GM03348 (cell line): ENCODE results near the gene IGF2BP3.
"Not testable (repeated sequence)": the region's sequence is repeated elsewhere in the genome, so short reads cannot be mapped to it uniquely, and the experiment has no call there.

Source experiments
- DNase-seq: peaks from one replicate; pipeline ENCODE4 v3.0.0; 2012; ENCODE audit warnings: low spot score

The IGF2BP3 gene

DNA sequence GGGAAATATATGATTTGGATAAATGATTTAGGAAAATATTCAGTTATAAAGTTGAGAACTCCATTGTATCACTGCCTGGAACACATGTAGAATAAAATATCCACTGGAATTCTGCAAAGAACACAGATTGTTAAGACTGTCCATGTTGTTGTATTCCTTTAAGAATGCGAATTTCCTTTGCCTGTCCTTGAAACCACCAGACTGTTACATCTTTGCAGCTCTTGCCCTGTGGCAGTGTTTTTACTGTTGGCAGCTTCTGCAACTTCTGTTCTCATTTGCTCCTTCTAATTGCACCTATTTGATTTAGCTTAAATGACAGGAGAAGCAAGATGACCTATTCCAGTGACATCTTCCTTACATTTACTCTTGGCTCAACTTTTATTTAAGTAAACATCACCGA lies 131.4 kb downstream of the IGF2BP3 start:
- no peak for DNase-seq

DNA sequence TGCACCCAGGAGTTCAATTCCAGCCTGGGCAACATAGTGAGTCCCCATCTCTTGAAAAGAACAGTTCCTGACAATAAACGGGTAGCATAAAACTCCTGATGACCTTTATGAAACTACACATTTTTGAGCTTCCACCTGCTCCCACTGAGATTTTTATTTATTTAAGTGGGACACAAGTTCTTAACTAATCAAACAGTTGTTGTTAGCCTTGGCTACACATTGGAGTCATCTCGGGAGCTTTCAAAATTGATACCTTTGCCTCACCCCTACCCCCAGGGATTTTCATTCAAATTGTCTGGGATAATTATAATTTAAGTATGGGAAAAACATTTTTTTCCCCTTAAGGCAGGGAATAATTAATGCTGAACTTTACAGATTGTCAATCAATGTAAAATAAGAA lies 131.9 kb downstream of the IGF2BP3 start:
- DNase-seq: no peak

DNA sequence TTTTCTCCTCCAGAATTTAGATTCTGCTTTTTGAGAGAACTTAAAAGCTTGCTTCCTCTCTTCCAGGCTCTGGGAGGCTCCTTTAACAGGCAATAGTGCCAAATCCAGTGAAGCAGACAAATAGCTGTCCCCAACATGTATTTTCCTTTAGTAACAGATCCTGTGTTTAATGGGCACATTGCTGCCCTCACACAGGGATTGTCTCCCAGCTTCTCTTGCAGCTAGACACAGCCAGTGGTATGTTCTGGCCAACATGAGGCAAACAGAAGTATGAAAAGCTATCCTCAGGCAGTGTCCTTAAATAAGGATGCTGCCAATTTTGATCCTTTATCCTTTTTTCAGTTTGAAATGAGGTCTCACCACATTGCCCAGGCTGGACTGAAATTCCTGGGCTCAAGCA lies 132.9 kb downstream of the IGF2BP3 start:
- DNase-seq: no peak

DNA sequence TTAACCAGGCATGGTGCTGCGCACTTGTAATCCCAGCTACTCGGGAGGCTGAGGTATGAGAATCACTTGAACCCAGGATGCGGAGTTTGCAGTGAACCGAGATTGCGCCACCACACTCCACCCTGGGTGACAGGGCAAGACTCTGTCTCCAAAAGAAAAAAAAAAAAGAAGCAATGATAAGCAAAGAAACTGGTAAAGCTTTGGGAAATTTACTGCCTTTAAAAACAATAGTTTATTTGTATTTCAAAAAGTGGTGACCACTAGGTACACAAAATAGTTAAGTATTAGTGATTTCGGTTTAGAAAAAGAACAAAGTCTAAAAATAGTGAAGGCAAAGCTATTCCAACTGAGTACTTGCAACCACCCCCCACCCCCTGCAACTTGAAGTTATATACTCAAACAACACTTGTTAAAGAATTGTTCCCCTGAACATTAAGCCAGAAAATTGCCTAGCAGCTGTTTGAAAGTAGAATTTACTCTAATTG lies 133.4 kb downstream of the IGF2BP3 start:
- DNase-seq: no peak

DNA sequence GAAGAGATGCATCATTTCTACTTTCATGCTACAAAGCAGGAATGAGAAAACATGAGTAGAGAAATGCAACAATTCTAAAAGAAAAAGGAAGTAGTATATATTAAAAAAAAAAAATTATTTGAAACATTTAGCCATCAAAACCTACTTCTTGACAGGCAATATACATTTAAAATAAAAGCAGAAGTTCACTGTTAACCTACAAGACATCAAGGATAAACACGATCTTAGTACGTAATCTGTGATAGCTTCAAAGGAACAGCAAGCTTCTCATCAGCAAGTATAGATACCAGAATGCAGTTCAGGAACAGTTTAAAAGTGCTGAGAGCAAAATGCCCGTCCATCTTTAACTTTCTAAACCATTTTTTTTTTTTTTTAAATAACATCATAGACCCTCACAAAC lies 134.2 kb downstream of the IGF2BP3 start:
- no peak for DNase-seq

DNA sequence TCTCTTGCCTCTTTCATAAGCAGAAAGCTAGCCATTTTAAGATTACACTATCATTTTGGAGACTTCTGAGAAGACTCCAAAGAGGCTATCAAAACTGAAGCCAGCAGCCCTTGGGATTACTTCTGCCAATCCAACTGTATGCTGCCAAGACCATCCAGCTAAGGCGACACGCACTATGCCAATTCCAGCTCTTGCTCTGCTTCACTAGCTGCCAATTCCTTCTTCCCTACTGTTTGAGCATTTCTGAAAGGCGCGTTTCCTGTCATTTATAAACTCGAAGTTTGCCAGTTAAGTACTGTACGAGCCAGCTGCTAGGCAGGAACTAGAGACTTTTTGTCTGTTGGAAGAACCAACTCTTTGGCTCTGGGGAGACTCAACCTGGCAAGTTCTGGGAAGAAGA lies 134.7 kb downstream of the IGF2BP3 start:
- no peak for DNase-seq

DNA sequence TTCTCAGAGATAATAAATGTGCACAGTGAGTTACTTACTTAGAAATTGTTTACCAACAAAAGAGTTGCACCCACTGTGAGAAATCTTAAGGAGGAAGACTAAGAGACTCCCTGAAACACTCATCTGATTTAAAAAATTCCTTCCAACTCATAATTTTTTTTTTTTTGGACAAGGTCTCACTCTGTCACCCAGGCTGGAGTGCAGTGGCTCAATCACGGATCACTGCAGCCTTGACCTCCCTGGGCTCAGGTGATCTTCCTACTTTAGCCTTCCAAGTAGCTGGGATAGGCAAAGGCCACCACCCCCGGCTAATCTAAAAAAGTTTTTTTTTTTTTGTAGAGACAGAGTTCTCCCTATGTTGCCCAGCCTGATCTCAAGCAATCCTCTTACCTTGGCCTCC lies 135.2 kb downstream of the IGF2BP3 start:
- no peak for DNase-seq

DNA sequence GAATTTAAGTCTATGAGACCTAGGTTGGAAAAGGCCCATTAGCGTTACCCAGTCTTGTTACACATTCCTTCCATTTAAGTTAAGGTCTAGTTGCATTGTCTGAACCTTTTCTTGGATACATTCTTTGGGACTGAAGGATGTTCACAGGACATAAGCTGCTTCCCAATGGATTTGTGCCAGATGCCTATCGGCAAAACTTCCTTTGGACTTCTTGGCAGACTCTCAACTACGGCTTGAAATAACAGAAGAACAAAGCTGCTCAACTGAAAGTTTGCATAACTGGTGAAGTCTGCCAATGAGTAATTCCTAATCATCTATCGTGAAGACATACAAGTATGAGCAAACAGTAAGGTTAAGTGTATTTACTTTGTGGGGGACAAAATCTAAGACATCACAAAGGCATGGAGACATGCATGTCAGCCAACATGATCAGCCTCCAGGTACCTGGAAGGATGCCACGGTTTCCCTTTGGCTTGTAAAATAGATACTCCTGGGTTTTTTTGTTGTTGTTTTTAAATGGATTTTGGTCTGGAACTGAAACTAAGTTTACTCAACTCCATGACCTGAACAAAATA lies 135.7 kb downstream of the IGF2BP3 start:
- peak; percentile 69 for DNase-seq

DNA sequence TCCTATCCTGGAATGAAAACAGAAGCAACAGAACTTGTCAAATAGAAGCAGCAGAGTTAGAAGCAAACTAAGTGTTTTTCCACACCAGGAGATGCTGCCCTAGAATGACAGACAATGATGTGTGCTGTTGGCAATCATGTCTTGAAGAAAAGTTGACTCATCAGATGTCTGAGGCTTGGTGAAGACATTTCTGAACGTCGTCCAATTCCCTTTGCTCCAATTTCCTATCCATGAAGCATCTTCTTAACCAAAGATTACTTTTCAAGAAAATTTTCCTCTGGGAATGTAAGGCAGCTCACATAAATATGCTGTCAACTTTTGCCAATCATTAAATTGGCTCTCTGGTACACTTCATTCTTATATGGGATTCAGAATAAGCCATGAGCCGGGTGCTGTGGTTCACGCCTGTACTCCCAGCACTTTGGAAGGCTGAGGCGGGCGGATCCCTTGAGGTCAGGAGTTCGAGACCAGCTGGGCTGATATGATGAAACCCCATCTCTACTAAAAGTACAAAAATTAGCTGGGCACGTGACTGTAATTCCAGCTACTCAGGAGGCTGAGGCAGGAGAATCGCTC lies 136.5 kb downstream of the IGF2BP3 start:
- peak; percentile 79 for DNase-seq

DNA sequence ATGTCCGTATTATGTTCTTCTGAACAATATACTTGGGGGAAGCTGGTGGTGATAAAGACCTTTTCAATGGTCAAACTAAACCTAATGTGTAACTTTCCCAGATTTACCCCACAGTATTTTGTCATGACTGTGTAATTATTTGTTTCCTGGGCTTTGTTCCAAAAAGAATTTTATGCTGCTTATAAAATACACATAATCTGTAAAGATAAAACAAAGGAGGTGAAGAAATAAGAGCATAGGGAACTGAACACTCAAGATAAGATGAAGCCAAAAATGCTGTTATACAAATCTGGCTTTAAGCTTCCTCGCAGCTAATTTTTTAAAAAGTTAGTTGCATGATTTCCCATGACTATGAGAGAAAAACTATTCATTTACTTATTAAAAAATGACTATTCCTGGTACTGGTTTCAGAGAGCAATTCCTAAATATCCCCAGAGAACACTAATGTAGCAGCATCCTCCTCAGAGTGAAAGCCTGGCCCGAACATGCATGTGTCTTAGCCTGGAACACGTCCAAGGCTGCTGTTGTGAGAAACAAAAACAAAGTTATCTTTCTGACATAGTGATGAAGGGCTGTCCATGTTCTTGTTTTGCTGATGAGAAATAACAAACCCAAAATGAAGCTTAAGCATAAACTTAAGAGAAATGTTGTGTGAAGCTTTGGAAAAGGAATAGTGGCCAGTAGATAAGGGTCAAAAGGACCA lies 137.2 kb downstream of the IGF2BP3 start:
- peak; percentile 13 for DNase-seq

DNA sequence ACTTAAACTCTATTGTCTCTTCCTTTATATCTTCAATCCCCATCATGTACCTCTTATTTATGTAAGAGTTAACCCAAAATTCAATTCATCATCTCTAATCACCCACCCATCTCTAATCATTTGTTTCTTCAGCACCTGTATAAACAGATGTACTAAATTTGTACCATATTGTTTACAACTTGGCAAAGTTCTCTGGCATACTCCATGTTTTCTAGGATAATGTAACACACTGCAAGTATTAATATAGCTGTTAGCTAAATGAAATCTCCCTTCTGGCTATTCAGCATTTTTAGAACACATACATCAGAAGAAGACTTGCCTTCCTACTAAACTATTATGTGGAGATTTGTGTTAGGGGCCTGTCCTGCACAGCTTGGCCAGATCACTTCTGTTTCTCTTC lies 138.1 kb downstream of the IGF2BP3 start:
- DNase-seq: no peak

DNA sequence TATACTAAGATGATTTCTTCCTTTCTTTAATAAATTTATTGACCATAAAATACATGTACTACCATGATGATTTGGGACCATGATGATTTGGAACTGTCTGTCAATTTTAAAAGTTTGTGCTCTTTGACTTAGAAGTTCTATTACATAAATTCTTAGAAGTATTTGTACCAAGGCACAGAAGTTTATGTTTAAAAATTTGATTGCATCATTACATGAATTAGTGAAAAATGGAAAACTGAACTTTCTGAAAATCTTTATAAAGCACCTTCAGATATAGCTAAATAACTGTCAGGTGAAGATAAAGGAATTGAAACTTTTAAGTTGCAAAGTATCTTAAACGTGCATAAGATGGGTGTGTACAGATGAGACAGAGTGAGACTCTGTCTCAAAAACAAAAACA lies 139.2 kb downstream of the IGF2BP3 start:
- DNase-seq: no peak

DNA sequence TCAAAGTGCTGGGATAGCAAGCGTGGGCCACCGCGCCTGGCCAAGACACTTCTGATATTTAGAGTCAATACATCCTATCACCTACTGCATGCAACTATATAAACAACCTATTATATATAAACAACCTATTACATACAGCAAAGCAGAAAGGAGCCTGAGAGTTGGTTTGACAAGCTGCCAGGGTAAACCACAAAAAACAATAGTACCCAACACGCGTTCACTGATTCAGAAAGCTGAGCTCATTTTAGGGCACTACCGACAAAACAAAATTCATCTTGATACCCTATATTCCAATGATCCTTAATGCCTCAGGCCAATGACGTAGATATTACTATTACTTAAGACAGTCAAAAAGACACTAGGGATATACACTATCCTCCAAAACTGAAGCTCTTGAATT lies 154.9 kb downstream of the IGF2BP3 start:
- no peak for DNase-seq

DNA sequence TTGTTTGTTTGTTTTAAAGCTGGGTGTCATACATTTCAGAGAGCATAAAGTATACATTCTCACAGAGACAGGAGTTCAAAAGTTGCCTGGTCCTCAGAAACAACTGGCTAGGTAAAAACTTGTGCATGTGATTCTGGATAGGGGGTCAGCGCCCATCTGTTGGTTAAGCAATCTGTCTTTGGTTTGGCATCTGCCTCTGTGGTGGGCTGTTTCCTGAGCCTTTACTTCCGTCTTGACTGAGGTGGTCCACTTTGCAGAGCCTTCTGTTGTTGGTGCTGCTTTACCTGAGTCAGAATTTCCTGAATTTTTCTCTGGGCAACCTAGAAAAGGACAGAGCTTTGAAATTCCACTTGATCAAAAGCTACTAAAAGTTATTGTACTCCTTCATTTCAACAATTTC lies 158.2 kb downstream of the IGF2BP3 start:
- DNase-seq: not testable (repeated sequence)

DNA sequence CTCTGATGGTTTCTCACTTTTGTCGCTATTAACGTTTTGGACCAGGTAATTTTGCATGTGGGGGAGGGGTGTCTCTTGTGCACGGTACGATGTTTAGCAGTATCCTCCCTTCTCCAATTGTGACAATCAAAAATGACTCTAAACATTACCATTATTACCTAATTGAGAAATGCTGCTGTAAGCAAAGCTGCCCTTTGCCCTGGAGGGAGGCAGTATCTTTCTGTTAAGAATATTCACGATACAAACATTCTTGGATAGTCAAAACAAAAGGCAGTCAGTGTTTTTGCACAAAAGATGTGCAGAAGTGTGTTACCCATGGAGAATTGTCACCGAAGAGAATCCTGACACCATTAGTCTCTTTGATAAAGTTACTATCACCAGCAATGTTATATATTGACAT lies 161.5 kb downstream of the IGF2BP3 start:
- DNase-seq: no peak

DNA sequence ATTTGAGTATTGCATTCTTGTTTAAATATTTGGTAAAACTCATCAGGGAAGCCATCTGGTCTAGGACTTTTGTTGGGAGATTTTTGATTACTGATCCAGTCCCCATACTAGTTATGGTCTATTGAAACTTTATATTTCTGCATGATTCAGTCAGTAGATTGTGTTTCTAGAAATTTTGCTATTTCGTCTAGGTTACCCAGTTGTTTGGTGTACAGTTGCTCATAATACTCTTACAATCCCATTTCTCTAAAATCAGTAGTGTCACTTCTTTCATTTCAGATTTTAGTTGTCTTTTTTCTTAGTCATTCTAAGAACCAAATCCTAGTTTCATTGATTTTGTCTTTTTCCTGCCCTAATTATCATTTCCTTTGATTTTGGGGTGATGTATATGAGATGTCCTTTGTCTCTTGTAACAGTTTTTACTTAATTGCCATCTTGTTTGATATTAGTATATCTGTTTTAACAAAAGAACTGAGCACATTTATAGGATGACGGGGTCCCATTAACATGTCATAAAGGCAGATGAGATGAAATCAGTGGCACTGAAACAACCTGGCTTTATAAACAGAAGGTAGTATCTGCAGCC lies 163.3 kb downstream of the IGF2BP3 start:
- no peak for DNase-seq

DNA sequence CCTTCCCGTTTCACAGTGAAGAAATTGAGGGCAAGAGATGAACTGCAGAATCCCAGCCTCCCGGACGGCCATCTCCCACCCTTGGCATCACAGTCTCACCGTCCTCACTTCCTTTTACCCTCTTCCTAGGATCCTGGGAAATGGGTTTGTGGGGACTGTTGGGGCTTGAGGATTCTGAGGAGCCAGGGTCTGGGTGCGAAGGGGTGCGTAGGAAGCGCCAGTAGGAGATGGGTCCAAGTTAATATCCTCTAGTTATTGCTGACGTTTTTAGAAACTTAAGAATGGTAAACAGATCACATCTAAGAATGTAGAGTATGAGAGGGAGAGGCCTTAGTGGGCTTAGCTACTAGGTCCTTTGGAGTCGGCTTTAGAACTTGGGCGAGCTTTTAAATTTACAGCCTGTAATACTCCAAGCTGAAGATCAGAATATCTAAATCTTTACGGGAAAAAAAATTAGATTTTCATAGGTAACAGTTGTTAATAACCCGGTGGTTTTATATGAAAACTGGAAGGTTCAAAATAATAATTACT lies 170.5 kb downstream of the IGF2BP3 start:
- DNase-seq: peak; percentile 37

DNA sequence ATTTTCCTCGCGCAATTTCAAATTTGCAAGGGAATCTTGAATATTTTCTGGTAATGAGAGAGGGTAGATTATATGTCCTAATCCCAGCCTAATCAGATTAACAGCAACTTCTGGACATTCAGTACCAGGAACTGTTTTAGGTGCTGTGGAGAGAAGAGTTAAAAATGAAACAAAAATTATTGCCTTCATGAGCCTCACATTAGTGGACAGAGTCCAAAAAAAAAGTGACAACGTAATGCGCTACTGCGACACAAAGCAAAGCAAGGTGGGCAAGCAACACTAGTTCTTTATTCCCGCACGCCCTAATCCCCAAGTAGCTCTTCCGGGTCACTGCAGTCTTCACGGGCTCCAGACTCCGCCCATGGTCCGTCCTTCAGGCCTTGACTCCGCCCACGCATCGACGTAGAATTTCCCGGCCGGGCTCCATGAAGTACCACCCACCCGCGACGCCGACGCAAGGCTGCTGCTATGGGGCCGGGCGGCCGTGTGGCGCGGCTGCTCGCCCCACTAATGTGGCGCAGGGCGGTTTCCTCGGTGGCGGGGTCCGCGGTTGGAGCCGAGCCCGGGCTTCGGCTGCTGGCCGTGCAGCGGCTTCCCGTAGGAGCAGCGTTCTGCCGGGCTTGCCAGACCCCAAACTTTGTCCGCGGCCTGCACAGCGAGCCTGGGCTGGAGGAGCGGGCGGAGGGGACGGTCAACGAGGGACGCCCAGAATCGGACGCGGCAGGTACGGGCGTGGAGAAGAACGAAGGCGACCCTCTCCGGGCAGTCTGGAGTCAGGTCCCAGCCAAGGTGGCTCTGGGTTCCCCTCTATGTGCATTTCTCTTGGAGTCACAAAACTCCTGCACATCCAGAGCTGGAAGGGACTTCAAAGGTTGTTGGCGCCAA lies 171.2 kb downstream of the IGF2BP3 start, which contains the start of gene MALSU1:
Gene MALSU1 (plus strand): TSS at position 455 of the 885 bp plus-strand sequence. CDS start 14 bp downstream, at position 469.
- DNase-seq: peak; percentile 97

DNA sequence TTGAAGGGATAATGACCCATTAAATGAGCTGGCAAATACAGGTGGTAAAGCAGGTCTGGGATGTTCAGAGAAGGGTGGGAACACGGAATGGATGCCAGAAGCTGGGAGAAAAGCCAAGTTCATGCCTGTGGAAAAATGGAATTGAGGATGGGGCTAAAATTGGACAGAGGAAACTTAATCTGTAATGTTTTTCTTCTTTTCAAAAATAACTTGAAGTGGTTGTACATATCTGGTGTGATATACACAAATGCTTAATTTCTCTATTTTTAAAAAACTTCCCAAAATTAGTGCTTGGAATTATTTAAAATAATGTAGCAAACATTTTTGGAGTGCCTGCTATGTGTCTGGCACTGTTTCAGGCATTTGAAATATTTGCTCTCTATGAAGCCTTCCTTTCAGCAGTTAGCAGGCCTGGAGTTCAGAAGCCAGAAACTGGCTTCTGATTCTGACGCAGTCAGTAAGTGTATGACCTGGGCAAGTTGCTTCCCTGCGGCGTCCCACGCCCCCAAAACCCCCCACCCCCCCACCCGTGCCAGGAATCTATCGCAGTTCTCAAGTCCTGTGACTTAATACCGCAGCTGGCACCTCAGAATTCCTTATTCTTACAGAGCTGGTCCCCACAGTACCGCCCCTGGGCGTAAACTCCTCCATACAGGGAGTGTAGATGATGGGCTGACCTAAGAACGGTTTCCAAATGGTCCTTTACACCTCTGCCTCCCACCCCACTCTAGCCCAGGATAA lies 172.0 kb downstream of the IGF2BP3 start:
- DNase-seq: peak; percentile 48

DNA sequence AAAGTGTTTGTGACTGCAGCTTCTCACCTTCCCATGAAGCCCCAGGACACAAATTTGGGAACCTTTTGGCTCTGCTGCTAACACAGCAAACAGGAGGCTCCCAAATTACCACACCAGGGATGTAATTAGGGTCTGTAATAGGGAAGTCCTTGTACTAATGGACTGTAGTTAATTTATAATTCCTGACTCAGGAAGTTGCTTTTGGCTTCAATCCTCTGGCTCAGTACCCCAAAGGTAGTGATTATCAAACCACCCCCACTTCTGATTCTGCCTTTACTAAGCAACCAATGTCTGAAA lies 174.9 kb downstream of the IGF2BP3 start:
- DNase-seq: no peak
